GM15510 (cell line): Measurements from ENCODE around the gene MYH3.

Experiments
- POLR2A ChIP-seq: IDR thresholded peaks from 3 replicates; pipeline ENCODE4 v1.6.1; 2011; ENCODE audit warnings: borderline replicate concordance; ENCODE audit not compliant: insufficient read length; ENCODE audit errors: extremely low read depth

Gene MYH3

GRCh38 chr17:10606110-10606509 is 51.0 kb downstream of the MYH3 start:
- no peak for TF ChIP-seq POLR2A

- no peak for TF ChIP-seq POLR2A
Measured at GRCh38 chr17:10605221-10605783, 51.8 kb downstream of the MYH3 start.

- no peak for TF ChIP-seq POLR2A
Measured at GRCh38 chr17:10604521-10604920, 52.6 kb downstream of the MYH3 start.

- TF ChIP-seq POLR2A, result no peak
Measured at GRCh38 chr17:10603931-10604330, 53.2 kb downstream of the MYH3 start.

- TF ChIP-seq POLR2A, result no peak
Measured at GRCh38 chr17:10600571-10600970, 56.5 kb downstream of the MYH3 start.

- no peak for TF ChIP-seq POLR2A
Measured at GRCh38 chr17:10598621-10599020, 58.5 kb downstream of the MYH3 start.

- TF ChIP-seq POLR2A, result no peak
Measured at GRCh38 chr17:10589553-10590145, 67.5 kb downstream of the MYH3 start.

- TF ChIP-seq POLR2A, result no peak
Measured at GRCh38 chr17:10585529-10585928, 71.6 kb downstream of the MYH3 start.

- TF ChIP-seq POLR2A, result no peak
Measured at GRCh38 chr17:10583834-10584233, 73.3 kb downstream of the MYH3 start.

- no peak for TF ChIP-seq POLR2A
Measured at GRCh38 chr17:10579270-10579669, 77.8 kb downstream of the MYH3 start.
